Subcutaneous adipose tissue (tissue), 4 donors: ENCODE measurements around the gene IFT172. TPM values are rescaled to one million over a fixed set of nuclear protein-coding genes. Genes with fewer than 3 reads are reported as not detected.

Source experiments
- CTCF ChIP-seq: fragments of 450-650 bp; IDR thresholded peaks from one replicate; pipeline ENCODE4 v1.5.1; 2016; ENCODE audit warnings: low read depth, mild to moderate bottlenecking, control low read depth, antibody characterized with exemption, moderate library complexity
- total RNA-seq, 4 donors: library from RNA; depleted of rRNA; stranded (reverse); fragments of >200 nt; gene quantifications; one replicate each; pipeline ENCODE4 v1.1.0, GENCODE V29; 2016

IFT172 gene
- total RNA-seq, 4 donors from 2014 or later = 21.8 to 33.5 (median 25.5) TPM

GRCh38 chr2:27441226-27441926 lies 48.2 kb downstream of the IFT172 start:
- no peak for TF ChIP-seq CTCF

- TF ChIP-seq CTCF = no peak
Observed at GRCh38 chr2:27435628-27436027, 53.9 kb downstream of the IFT172 start.

- TF ChIP-seq CTCF = no peak
Observed at GRCh38 chr2:27431395-27431794, 58.1 kb downstream of the IFT172 start.

GRCh38 chr2:27428978-27429541 lies 60.5 kb downstream of the IFT172 start:
- no peak for TF ChIP-seq CTCF

- TF ChIP-seq CTCF = no peak
Observed at GRCh38 chr2:27428213-27428977, 61.1 kb downstream of the IFT172 start, which contains the start of gene NRBP1. TSS of gene NRBP1 (plus strand) at chr2:27428631. CDS start at chr2:27433274, 4,643 bp downstream.

- TF ChIP-seq CTCF = no peak
Observed at GRCh38 chr2:27427863-27428212, 61.7 kb downstream of the IFT172 start.

- TF ChIP-seq CTCF = no peak
Observed at GRCh38 chr2:27422958-27423357, 66.6 kb downstream of the IFT172 start.
